Activated CD4-positive, alpha-beta T cell treated with anti-CD3 and anti-CD28 coated beads for 24 hours (primary cell): ENCODE data around the gene CHST11.
"Not testable (repeated sequence)": the region's sequence is repeated elsewhere in the genome, so short reads cannot be mapped to it uniquely, and the experiment has no call there.

ENCODE experiments used
- DNase-seq, 2 donors: peaks; one replicate each; pipeline ENCODE4 v3.0.0-alpha.2; 2020; ENCODE audit warnings: low read depth in 2 of 2

The CHST11 gene

DNA sequence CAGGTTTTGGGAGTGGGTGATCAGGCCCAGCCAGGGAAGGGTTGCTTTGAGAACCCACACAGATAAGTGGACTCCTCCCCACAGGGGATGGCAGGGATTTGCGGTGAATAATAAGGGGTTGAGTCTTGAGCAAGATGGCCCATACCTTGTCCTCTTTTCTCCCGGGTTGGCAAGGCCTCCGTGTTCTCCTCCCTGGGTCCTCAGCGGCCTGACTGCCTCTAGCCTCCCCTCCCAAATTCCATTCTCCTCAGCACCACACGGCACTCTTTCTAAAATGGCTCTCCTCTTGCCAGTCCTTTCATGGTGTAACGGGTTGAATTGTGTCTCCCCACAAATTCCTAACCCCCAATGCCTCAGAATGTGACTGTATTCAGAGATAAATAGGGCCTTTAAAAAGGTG lies 70.0 kb downstream of the CHST11 start:
- no peak for DNase-seq

DNA sequence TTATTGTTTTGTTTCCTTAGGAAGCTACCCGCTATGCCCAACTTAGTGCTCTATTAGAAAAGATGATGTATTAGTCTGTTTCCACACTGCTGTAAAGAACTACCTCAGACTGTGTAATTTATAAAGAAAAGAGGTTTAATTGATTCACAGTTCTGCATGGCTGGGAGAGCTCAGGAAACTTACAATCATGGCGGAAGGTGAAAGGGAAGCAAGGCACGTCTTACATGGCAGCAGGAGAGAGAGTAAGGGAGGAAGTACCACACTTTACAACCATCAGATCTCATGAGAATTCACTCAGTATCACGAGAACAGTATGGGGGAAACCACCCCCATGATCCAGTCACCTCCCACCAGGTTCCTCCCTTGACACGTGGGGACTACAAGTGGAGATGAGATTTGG lies 70.9 kb downstream of the CHST11 start:
- not testable (repeated sequence) for DNase-seq

DNA sequence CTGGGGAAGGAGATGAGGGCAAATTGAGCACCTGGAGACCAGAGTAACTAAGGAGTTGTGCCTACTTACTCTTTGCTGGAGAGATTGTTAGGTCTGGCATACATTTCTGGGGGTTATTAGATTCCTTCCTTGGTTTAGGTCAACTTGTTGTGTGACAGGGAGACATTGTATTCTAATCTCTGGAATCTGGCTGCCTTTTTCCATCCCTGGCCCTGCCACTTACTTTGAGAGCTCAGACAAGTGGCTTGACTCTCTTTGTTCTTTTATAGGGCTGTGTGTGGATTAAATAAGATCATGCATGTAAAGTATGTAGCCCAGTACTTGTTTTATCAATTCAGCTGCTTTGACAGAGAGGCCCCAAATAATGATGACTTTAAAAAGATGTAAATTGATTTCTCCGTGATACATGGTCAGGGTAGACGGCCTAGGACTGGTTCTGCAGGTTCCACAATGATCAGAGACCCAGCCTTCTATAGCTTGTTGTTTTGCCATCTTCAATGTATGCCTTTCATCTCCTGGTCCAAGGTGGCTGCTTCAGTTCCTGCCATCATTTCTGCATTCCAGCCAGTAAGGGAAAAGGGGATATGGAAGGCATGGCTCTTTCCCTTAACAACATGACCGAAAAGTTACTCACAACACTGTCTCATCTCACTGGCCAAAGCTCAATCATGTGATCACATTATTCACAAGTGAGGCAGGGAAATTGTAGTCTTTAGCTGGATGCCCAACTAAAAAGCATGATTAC lies 72.6 kb downstream of the CHST11 start:
- DNase-seq: no peak

DNA sequence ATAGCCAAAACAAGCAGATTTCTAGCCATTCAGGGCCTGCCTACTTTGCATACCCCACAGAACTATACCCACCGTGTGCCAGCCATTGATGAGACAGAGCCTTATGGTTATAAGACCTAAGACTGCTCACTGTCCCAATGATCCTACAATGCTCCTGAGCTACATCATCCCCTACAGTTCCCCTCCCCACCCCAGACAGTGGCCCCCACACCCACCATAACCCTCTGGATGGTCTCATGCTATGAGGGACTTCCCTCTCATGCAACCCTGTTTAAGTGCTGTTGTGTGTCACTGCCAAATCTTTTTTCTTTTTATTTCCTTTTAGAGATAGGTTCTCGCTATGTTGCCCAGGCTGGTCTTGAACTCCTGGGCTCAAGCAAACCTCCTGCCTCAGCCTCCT lies 75.9 kb downstream of the CHST11 start:
- no peak for DNase-seq

DNA sequence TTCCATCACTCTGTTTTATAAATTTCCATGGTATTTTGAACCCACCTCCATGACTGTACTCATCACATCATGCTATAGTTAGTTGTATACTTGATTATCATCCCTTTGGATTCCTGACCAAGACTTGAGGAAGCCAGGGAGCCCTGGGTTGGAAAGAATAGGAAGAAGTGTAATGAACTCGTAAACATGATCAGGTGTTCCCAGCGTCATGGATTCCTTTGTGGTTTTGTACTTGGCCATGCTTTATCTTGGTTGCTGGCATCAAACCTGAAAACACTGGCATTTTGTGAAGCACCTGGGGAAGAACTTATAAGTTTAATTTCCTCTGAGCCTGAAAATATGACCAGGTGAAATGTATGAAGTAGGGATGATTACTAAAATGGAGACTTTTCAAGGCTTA lies 76.4 kb downstream of the CHST11 start:
- DNase-seq: no peak

DNA sequence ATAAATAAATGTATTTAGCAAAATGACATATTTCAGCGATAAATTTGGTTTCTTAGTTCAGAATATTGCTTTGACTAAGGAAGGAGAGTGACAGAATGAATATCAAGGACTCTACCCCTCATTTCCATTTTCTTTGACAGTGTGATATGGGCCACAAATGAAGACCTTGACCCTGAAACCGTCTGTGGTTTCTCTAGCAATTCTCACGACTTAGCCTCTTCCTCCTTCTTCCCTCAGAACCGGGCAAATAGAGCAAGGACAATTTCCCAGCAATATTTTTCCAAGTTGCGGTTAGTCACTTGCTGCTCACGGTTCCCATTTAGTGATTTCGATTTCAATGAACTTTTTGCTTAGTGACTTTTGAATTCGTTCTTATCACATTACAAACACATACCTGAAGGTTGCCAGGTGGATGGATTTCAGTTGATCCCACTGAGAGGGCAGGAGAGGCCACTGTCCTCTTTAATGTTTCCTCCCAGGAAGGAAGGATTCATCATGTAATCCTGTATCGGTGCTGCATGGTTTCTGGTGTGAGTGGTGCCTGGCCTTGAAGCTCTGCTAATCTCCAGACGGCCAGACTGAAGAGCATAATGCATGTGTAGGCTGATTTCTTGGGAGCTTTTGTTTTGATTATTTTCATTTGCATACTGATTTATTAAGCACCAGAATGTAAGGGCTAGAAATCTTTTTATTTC lies 77.6 kb downstream of the CHST11 start:
- DNase-seq: no peak

DNA sequence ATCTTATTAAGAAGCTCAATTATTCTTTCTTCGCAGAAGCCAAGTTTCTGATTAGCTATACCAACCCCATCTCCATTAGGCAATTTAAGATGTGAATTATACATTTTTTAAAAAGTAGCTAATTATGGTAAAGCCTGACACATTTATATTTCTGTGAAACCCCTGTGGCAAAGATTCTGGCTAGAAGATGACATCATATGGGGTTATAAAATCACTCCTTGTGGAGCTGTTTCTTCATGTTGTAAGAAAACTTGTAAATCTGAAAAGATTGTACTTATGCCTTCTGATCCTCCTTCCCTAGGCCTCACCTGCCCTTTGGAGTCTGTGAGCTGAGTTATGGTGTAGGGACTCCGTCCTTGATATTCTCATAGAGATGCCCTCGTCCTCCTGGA lies 78.1 kb downstream of the CHST11 start:
- DNase-seq: no peak

DNA sequence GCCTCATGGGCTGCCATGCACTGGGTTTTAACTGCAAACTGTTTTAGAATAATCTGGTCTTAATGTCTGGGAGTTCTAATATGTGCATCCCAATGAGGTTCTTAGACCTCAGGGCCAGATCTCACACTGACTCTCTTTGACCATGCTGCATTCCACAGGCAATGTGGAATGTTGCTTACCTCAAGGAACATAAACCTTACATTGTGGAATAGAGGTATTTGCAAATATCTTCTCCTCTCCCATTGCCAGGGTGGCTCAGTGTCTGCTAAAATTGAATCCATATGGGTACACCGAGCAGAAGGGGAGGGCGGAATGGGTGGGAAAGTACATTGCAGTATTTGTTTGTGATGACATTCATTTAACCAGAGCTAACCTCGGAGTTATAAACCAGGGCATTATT lies 78.6 kb downstream of the CHST11 start:
- no peak for DNase-seq

DNA sequence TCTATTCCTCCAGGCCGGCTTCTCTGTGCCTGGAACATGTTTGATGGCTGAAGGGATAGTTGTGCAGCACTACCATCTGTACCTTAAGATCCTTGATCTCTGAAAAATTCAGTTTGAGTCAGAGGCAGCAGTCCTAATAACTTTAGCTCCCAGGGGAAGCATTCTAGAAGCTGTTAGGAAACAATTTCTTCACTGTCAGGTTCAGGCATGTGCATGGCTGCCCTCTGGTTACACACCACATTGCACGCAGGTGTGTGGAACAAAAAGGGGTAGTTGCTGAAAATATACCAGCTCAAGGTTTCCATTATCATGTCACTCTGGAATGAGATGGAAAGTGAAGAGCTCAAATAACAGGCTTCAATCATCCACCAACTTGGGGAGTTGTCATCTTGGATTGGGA lies 80.1 kb downstream of the CHST11 start:
- no peak for DNase-seq

DNA sequence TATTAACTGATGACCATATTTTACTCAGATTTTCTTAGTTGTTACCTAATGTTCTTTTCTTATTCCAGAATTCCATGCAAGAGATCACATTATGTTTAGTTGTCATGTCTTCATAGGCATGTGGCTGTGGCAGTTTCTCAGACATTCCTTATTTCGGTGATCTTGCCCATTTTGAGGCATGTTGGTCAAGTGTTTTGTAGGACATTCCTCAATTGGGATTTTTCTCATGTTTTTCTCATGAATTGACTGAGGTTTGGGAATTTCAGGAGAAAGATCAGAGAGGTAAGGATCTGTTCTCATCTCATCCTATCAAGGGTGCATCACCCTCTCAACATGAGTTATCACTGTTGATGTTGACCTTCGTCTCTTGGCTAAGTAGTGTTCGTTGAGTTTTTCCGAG lies 81.3 kb downstream of the CHST11 start:
- DNase-seq: no peak

DNA sequence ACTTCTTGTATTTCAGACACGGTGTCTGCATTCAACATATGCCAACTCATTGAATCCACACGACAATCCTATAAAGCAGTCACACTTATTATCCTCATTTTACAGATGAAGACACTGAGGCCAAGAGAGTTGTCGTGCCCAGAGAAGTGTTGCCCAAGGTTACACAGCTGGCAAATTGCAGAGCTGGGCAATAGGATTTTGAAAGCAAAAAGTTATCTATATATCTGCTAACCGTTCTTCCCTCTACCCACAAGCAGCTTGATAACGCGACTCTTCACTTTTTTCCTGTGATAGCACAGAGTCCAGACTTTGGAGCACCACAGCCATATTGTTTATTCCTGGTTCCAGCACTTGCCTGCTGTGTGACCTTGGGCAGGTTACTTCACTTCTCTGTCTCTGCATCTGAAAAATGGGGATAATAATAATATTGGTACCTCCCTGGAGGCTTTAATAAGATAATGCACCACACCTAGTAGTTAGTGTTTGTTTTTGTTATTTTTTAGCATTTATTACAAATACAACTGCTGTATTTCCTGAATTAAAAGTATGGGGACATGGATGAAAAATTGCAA lies 82.2 kb downstream of the CHST11 start:
- no peak for DNase-seq

DNA sequence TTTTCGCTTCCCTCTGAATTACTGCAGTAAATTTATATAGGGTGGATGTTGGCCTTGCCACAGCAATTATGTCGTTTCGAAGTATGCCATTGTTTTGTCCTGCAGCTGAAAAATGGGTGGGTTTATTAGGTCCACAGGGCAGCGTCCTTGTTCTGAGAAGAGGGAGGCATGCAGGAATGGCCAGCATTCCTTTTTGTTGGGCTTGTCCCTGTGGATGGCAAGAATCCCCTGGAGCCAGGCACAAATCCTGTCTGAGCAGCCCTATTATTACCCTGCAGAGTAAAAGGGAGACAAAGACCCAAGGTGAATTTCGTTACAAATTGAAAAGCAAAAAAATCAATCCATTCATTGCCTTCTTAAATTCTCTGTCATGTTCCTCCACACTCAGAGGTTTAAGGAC lies 88.1 kb downstream of the CHST11 start:
- DNase-seq: no peak

DNA sequence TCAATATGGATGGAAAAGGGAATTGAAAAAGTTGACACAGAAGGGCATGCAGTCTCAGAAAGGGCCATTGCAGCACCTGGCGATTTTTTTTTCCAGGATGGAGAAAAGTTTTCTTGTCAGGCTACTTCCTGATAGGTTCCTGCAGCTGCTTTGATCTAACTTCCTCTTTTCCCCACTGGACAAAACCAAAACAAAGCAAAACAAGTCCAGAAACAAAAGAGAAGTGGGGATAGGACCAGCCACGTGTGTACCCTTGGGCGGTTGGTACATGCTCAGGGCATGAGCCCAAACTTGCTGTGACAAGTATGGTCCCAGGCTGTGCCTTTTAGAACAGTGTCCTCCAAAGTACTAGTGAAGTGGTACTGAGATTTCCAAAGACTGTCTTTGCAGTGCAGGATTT lies 89.8 kb downstream of the CHST11 start:
- DNase-seq: no peak

DNA sequence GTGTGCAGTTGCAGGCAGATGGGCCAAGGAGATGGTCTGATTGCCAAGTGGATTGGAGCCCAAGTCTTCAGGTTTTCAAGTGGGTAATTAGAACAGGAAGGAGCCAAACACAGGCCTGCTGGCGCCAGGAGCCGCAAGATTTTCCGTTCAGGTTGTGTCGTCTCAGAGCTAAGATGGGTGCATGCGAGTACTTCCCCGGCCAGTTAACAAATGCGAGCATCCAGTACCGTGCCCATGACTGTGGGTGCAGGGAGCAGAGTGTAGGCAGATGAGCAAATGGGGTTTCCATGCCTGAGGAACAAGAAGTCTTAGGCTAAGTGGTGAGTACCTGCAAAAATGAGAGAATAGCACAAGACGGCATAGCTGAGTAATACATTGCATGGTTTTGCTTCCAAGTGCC lies 90.5 kb downstream of the CHST11 start:
- DNase-seq: no peak

DNA sequence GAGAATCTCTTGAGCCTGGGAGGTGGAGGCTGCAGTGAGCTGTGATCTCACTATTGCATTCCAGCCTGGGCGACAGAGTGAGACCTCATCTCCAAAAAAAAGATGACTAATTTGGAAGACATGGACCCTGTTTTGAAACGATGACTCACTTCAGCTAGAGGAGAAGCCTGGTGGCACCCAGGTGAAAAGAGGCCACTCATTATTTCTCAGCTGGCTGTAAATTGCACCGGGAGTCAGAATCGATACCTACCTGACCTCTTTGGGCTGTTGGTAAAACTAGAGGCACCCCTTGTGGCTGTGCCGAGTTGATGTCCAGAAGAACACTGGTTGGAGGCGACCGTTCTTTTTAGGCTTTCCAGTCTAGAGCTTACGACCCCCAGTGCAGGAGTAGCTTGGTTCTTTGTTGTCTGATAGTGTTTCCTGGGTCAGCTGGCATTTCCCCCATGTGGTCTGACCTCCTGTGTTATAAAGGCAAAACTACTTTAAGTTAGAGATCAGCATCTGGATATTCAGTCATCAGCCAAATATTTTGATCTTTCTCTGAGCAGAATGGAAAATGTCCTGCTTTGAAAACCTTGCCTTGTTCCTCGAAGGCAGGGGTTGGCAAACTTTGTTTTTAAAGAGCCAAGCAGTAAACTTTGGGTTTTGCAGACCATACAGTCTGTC lies 93.2 kb downstream of the CHST11 start:
- no peak for DNase-seq

DNA sequence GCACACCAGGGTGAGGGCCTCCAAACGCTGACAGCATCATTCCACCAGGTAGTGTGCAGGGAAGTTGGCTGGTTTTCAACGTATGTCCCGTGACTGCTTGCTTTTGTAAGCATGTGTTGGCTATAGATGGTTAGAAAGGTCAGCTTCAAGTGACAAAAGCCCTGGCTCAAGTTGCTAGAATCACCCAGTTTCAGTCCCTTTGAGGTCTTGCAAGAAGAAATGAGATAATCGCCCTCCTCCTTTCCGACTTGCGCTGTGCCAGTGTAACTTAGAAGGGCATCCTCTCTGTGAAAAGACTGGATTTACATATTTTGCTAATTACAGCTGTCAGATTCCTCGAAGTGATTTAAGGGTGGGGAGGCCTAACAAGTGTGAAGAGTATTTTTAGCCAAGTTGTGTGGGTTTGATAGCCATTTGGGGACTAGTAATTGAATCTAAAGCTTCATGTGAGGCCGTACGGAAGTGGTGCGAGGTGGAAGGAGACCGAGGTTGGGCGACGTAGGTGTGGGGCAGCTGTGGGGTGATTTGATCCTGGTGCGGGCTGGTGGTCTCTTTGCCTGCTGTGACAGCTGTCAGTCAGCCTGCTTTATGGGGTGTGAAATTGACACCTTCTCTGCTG lies 94.7 kb downstream of the CHST11 start:
- no peak for DNase-seq

DNA sequence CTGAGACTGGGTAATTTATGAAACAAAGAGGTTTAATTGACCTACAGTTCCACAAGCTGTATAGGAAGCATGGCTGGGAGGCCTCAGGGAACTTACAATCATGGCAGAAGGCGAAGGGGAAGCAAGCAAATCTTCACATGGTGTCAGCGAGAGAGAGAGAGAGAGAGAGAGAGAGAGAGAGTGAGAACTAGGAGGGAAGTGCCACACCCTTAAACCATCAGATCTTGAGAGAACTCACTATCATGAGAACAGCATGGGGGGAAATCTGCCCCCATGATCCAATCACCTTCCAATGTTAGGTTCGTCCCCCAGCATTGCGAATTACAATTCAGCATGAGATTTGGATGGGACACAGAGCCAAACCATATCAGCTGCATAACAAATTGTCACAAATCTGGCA lies 96.7 kb downstream of the CHST11 start:
- DNase-seq: no peak

DNA sequence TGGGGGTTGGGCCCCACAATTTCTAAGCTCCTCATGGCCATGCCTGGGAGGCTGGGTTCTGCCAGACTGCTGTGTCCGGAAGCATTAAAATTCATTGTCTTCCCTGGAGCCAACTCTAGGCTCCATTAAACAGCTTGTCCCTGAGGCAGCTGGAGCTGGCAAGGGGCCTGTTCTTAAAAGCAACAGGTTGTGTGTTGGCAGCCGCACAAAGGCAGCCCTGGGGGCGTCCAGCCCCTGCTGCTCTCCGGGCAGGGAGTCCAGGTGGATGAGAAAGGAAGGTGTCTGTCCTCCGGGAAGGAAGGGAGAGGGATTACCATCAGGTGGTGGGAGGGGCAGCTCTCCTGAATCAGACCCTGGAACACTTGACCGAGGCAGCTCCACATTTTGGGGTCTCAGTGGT lies 98.9 kb downstream of the CHST11 start:
- no peak for DNase-seq

DNA sequence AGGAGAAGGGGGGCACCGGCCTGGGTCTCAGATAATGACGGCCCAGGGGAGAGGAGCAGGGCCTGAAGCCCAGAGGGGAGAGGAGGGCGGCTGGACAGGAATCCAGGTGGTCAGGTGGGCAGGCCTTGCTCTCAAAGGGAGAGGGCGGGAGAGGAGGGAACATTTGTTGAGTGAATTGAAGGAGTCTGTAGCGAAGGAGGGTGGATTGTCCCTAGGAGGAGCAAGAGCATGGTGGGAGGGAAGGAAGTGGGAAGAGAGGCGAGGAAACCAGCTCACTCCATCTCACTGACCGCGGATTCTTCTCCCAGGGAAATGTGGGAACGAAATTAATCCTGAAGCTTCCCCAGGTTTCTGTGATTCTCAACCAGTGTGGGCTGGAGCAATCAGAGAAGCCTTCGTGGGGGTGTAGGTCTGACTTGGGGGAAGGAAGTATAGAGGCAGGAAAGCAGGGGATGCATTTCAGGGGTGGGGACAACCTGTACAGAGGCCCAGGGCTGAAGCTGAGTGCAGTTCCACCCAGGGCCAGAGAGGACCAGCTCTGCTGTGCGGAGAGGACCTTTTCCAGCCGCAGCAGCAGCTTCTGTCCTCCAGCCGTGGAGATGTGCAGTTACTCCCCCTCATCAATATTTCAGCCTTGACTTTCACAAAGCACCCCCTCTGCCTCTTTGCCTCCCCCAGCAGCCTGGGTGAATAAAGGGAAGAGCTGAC lies 100.9 kb downstream of the CHST11 start:
- no peak for DNase-seq

DNA sequence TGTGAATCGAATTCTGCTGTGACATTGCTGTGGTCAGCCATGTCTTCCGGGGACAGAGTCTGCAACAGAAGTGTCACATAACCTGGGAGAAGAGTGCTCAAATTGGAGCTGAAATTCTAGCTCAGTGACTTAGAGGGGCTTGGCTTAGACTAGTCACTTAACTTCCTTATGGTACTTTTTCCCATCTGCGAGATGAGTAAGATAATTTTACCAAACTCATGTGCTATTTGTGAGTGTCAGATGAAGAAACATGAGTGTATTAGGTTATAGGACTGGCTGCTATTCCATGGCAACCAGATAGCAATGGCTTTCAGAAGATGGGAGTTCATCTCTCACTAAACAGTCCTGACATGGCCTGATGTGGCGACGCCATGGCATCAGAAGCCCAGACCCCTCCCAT lies 104.1 kb downstream of the CHST11 start:
- DNase-seq: no peak

DNA sequence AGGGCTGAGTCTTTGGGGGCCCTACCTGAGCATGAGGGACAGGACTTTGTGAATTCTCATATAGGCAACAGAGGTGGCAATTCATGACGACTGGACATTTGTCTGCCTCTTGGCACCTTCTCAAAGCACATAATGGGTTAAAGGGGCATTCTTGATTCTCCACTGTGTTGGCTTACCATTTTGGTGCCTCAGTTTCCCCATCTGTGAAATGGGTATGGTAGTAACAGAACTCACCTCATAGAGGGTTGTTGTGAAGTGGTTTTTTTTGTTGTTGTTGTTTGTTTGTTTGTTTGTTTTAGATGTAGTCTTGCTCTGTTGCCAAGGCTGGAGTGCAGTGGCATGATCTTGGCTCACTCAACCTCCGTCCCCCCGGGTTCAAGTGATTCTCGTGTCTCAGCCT lies 106.0 kb downstream of the CHST11 start:
- DNase-seq: no peak

DNA sequence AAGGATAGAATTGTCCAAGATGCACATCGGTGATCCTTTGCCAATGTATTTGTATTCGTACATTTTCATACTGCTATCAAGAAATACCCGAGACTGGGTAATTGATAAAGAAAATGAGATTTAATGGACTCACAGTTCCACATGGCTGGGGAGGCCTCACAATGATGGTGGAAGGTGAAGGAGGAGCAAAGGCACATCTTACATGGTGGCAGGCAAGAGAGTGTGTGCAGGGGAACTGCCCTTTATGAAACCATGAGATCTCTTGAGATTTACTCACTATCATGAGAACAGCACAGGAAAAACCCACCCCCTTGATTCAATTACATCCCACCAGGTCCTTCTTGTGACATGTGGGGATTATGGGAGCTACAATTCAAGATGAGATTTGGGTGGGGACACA lies 107.9 kb downstream of the CHST11 start:
- not testable (repeated sequence) for DNase-seq
